ENCODE results near the gene GIT2.

GIT2 gene

DNA sequence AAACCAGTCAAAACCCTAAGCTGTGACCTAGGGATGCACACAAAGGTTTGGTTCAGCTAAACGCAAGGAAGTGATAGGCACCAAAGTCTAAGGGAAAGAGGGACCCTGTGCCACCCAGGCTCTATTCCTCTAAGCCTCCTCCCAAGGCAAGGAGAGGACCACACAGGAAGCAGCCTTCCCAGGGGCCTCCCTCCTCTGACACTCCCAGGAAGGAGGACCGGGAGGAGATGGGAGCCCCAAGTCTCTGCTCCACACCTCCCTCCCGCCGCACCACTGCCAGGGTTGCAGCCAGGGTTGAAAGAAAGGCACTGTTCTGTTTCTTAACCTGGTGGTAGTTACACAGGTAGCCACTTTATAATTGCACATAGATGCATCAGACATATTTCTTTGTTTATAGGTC is 74.2 kb downstream of the GIT2 start:
- TF ChIP-seq CTCF (IDR thresholded peaks at IDR 0.05): no peak

DNA sequence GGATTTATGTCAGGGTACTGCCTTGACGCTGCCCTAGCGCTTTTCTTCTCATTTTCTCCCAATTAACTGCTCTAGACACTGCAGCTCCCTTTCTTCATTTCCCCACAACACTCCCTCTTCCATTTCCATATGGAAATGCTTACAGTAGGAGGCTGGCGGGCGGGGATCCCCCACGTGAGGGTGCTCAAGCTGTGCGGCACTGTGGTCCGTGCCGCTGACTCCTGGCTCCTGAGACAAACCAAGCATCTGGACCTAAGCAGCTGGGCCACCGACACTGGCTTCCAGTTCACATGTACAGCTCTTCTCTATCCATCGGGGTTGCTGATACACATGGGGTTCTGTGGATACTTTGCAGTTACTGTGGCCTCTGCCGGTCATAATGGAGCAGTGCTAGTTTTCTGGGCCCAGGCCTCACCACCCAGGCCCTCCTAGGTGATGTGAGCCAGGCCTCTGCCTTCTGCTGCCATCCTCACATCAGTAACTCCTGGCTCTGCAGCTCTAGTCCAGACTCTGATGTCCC is 75.8 kb downstream of the GIT2 start:
- no peak for TF ChIP-seq CTCF (IDR thresholded peaks at IDR 0.05)

GRCh38 chr12:109919456-109919855 is 76.7 kb downstream of the GIT2 start:
- no peak for TF ChIP-seq CTCF (IDR thresholded peaks at IDR 0.05)

DNA sequence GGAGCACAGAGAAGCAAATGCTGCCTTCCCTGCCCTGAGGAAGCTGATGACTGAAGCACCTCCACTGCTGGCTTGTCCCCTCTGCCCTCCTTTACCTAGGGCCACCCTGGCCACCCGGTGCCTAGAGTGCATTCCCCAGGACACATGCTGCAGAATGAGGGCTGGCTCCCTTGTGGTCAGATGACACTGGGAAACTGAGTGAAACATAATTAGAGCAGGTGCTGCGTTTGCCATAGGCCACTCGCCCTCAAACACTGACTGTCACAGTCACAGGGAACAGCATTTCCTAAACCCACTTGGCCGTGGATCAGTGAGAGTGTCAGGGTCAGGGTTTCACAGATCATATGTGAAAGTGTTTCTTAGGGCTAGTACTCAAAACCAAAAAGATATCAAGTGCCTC is 80.1 kb downstream of the GIT2 start:
- TF ChIP-seq CTCF (IDR thresholded peaks at IDR 0.05): no peak

DNA sequence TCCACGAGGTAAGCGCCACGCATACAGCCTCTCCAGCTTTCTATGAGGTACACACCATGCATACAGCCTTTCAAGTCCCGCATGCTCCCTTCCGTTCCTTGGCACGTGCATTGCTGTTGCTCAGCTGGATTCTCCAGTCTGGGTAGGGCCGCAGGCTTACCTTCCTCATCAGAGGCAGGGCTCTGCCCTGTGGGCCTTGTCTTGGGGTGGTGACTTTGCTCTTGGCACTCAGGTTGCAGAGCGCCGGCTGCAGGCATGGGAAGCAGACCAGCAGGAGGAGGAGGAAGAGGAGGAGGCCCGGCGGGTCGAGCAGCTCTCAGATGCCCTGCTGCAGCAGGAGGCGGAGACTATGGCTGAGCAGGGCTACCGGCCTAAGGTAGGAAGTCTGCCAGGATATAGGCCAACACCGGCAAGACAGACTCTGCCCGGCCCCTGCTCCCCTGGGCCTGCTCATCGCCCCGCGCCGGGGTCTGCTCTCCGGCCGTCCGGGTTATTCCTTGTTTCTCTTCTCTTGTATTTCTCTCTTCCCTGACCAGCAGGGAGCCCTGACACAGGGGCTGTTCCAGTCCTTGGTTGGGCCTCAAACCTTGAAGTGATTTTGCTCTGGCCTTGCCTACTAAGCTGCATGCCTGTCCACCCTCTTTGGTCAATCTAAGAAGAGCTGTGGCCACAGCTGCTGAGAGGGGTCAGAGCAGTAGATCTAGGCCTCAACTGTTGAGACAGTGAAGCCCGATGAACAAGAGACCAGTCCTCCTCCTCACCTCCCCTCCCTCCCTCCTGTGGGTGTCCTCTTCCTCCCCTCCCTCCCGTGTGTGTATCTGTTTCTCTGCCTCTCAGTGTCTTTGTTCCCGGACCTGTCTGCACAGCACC is 80.8 kb downstream of the GIT2 start:
- TF ChIP-seq CTCF (IDR thresholded peaks at IDR 0.05): no peak

DNA sequence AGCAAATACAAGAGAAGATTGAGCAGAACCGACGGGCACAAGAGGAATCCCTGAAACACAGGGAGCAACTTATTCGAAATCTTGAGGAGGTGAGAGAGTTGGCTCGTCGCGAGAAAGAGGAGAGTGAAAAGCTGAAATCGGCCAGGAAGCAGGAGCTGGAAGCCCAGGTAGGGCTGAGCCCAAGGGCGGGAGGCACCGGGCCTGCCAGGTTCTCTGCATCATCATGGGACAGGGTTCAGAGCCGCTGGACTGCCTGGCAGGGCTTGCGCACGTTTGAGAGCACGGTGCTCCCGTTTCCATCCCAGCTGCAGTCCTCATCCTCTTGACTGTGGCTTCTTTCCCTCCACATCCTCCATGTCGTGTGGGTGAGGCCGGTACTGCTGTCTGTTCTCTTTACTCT is 81.7 kb downstream of the GIT2 start:
- TF ChIP-seq CTCF (IDR thresholded peaks at IDR 0.05): no peak

- no peak for TF ChIP-seq CTCF (IDR thresholded peaks at IDR 0.05)
These were observed 83.3 kb downstream of the GIT2 start for GRCh38 chr12:109912855-109913321.

All from LNCAP (cell line).